CD4-positive, alpha-beta memory T cell (primary cell): Measurements from ENCODE around the gene TALDO1. TPM values are rescaled to one million over a fixed set of nuclear protein-coding genes. Genes with fewer than 3 reads are reported as not detected.

Experiments used
- CTCF ChIA-PET: fragments of 350-600 bp; sonication (Branson Sonifier 250); formaldehyde crosslinking; loops from one replicate; lab custom pipeline; 2021; ENCODE audit warnings: inconsistent platforms; ENCODE audit not compliant: partially characterized antibody; lab: Charles Lee
- POLR2A ChIA-PET: fragments of 350-600 bp; sonication (Branson Sonifier 250); formaldehyde crosslinking; loops from one replicate; lab custom pipeline; 2021; ENCODE audit not compliant: partially characterized antibody; lab: Charles Lee
- DNase-seq, 5 donors: peaks; one replicate each; pipeline versions ENCODE4 v3.0.0 to v3.0.0-alpha.2; 2020 to 2022; ENCODE audit warnings: mixed read lengths in 1 of 5
- H3K27ac ChIP-seq: one replicate; pipeline ENCODE4 v1.7.0; 2013; ENCODE audit warnings: low read depth, low read length
- H3K27me3 ChIP-seq: 2 replicates; pipeline ENCODE4 v1.7.0; 2013; ENCODE audit warnings: mild to moderate bottlenecking, low read length, moderate library complexity; ENCODE audit not compliant: insufficient read depth
- H3K36me3 ChIP-seq: 2 replicates; pipeline ENCODE4 v1.7.0; 2013; ENCODE audit warnings: mild to moderate bottlenecking, low read length, moderate library complexity; ENCODE audit not compliant: insufficient read depth
- H3K4me1 ChIP-seq: 2 replicates; pipeline ENCODE4 v1.7.0; 2013; ENCODE audit warnings: mild to moderate bottlenecking, low read length, moderate library complexity; ENCODE audit not compliant: insufficient read depth
- H3K4me3 ChIP-seq, 2 donors: one replicate each; pipeline ENCODE4 v1.7.0; 2013; ENCODE audit warnings: low read length in 2 of 2, mild to moderate bottlenecking in 1 of 2
- H3K9me3 ChIP-seq, 2 donors: one replicate each; pipeline ENCODE4 v1.7.0; 2013; ENCODE audit warnings: low read length in 2 of 2, control low read depth in 1 of 2; ENCODE audit not compliant: control insufficient read depth in 1 of 2
- H3K27ac Mint-ChIP-seq, 7 donors: one replicate each; pipeline ENCODE4 v1.8.0; 2020 to 2021; ENCODE audit warnings: mixed read lengths in 7 of 7, mild to moderate bottlenecking in 6 of 7, inconsistent platforms in 3 of 7, moderate library complexity in 3 of 7
- H3K27me3 Mint-ChIP-seq, 2 donors: one replicate each; pipeline ENCODE4 v1.8.0; 2020 to 2021; ENCODE audit warnings: mixed read lengths in 2 of 2
- H3K36me3 Mint-ChIP-seq, 2 donors: one replicate each; pipeline ENCODE4 v1.8.0; 2020 to 2021; ENCODE audit warnings: mixed read lengths in 2 of 2, inconsistent platforms in 1 of 2, mild to moderate bottlenecking in 1 of 2
- H3K4me1 Mint-ChIP-seq, 4 donors: one replicate each; pipeline ENCODE4 v1.8.0; 2020 to 2021; ENCODE audit warnings: mixed read lengths in 4 of 4, mild to moderate bottlenecking in 1 of 4
- H3K4me3 Mint-ChIP-seq, 8 donors: one replicate each; pipeline ENCODE4 v1.8.0; 2020 to 2021; ENCODE audit warnings: mixed read lengths in 8 of 8, mild to moderate bottlenecking in 7 of 8, moderate library complexity in 6 of 8, inconsistent platforms in 3 of 8
- H3K9me3 Mint-ChIP-seq, 8 donors: one replicate each; pipeline ENCODE4 v1.8.0; 2020 to 2021; ENCODE audit warnings: mixed read lengths in 8 of 8, mild to moderate bottlenecking in 5 of 8, inconsistent platforms in 3 of 8, moderate library complexity in 1 of 8
- intact Hi-C: fragments of 100-400 bp; cut with micrococcal nuclease; formaldehyde crosslinking; loops from one replicate; pipeline ENCODE4 v1.15.1; 2023
- polyA plus RNA-seq, 2 donors: library from polyadenylated mRNA; unstranded; fragments of 300-500 nt; fragmentation: Illumina TruSeq; gene quantifications; one replicate each; pipeline ENCODE4 v1.2.3, GENCODE V29; 2021
- total RNA-seq, 2 experiments: library from RNA; stranded (reverse); gene quantifications; one replicate each; pipeline ENCODE4 v1.2.3, GENCODE V29; 2021

TALDO1 gene
- total and polyA plus RNA-seq, 4 experiments from 2014 or later, result 80.4 to 244 (median 132) TPM

- H3K27me3 ChIP-seq, result peaks cover 4% of the 10 kb centered on the region
- Mint-ChIP-seq H3K36me3 (peaks cover 0 to 13% of the 10 kb centered on the region in 2 donors), H3K4me3 (no peak overlapping the region), H3K27me3 (no peaks in the 10 kb centered on the region), H3K9me3 (peaks cover 0 to 1% (median 0%) of the 10 kb centered on the region in 8 donors), H3K4me1 (peaks cover 5 to 18% (median 10%) of the 10 kb centered on the region in 4 donors), H3K27ac (no peak overlapping the region)
- POLR2A ChIA-PET, result no interaction called here
- CTCF ChIA-PET, result interaction anchor here (1.5 kb wide), 1 partner anchor 9 kb away, joined by 6 read pairs; no protein-coding TSS in a partner anchor
- no peaks in the 10 kb centered on the region for H3K9me3 ChIP-seq
- peaks cover 12% of the 10 kb centered on the region for H3K36me3 ChIP-seq
- no peak overlapping the region for H3K4me3 ChIP-seq
- H3K27ac ChIP-seq, result no peak overlapping the region
- no peak for DNase-seq
- H3K4me1 ChIP-seq, result peaks cover 32% of the 10 kb centered on the region
- intact Hi-C loops, result no loop called here
Observed at GRCh38 chr11:792535-792821, 45.2 kb downstream of the TALDO1 start.

- Mint-ChIP-seq H3K4me3 (no peak overlapping the region), H3K36me3 (peaks cover 0 to 13% of the 10 kb centered on the region in 2 donors), H3K27me3 (no peaks in the 10 kb centered on the region), H3K27ac (no peak overlapping the region), H3K4me1 (peaks cover 5 to 19% (median 10%) of the 10 kb centered on the region in 4 donors), H3K9me3 (peaks cover 0 to 1% (median 0%) of the 10 kb centered on the region in 8 donors)
- no peak for DNase-seq
- ChIA-PET POLR2A (interaction anchor here (1.2 kb wide), 1 partner anchor 15 kb away, joined by 5 read pairs; no protein-coding TSS in a partner anchor), CTCF (interaction anchor here (1.5 kb wide), 1 partner anchor 10 kb away, joined by 6 read pairs; no protein-coding TSS in a partner anchor)
- no peak overlapping the region for H3K27ac ChIP-seq
- H3K36me3 ChIP-seq, result peaks cover 12% of the 10 kb centered on the region
- H3K27me3 ChIP-seq, result peaks cover 4% of the 10 kb centered on the region
- H3K9me3 ChIP-seq, result no peaks in the 10 kb centered on the region
- intact Hi-C loops, result no loop called here
- H3K4me3 ChIP-seq, result no peak overlapping the region
- H3K4me1 ChIP-seq, result peaks cover 32% of the 10 kb centered on the region
Observed at GRCh38 chr11:792873-793272, 45.6 kb downstream of the TALDO1 start.

DNA sequence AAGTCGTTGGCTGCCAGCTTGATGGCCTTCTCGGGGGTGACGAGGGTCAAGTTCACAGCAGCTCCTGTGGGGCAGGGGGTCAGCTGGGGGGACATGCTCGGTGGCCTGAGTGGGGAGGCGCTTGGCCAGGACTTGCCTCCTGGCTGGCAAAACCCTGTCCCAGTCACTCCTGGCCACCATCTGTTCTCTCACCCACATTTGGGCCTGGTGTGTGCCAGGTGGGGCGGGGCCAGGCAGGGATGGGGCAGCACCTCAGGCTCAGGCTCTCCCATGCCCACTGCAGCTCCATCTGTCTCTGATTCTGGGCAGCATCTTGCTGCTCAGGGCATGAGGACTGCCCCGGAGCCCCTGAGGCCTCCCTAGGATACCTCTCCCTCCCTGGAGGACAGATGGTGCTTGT, 46.3 kb downstream of the TALDO1 start:
- peak overlapping the region in 3 of 8 donors; percentile 9 to 50 (median 24) for H3K4me3 Mint-ChIP-seq
- H3K4me3 ChIP-seq, result no peak overlapping the region
- CTCF ChIA-PET, result interaction anchor here (1.5 kb wide), 1 partner anchor 10 kb away, joined by 6 read pairs; no protein-coding TSS in a partner anchor
- no peak overlapping the region for H3K27ac Mint-ChIP-seq
- H3K9me3 Mint-ChIP-seq, result peaks cover 0 to 1% (median 0%) of the 10 kb centered on the region in 8 donors
- POLR2A ChIA-PET, result interaction anchor here (1.2 to 1.6 kb wide), 4 partner anchors 10 to 18 kb away, joined by 3 to 5 read pairs (median 4); partner anchors contain the start of gene RPLP2
- H3K27ac ChIP-seq, result no peak overlapping the region
- intact Hi-C loops, result no loop called here
- DNase-seq, result no peak
- no peaks in the 10 kb centered on the region for H3K9me3 ChIP-seq
- H3K27me3 Mint-ChIP-seq, result no peaks in the 10 kb centered on the region
- H3K4me1 Mint-ChIP-seq, result peaks cover 5 to 19% (median 10%) of the 10 kb centered on the region in 4 donors
- H3K36me3 Mint-ChIP-seq, result peaks cover 0 to 13% of the 10 kb centered on the region in 2 donors
- H3K4me1 ChIP-seq, result peaks cover 34% of the 10 kb centered on the region
- peaks cover 12% of the 10 kb centered on the region for H3K36me3 ChIP-seq
- H3K27me3 ChIP-seq, result peaks cover 4% of the 10 kb centered on the region

DNA sequence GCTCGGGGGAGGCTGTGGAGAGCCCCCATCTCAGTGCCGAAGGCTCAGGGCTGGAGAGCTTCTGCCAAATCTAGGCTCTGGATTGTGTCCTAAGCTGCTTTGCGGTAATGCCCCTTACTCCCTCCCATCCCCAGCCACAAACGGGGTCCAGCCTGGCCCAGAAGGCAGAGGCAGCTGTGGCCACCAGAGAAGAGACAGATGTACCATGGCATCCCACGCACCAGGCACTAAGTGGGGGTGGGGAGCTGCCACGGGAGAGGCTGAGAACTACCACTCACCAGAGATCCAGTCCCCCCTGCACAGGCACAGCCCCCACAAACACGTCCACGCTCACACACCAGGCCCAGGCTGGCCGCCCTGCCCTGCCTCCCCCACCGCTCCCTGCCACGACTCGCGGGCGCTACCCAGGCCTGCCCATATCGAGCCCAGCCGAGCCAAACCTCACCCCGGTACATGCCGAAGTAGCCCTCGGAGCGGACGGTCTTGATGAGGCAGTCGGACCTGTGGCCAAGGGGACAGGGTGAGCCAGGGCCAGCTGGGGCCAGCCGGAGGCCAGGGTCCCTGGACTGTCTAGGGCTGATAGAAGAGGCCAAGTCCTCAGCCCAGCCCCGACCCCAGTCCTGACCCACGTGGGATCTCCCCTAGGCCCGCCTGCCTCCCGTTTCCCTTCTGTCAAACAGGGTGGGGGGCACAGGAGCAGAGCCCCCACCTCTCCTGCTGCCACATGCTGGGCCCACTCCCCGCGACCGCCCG, 46.9 kb downstream of the TALDO1 start:
- DNase-seq, result no peak
- H3K27me3 ChIP-seq, result peaks cover 4% of the 10 kb centered on the region
- H3K36me3 ChIP-seq, result peaks cover 12% of the 10 kb centered on the region
- H3K27me3 Mint-ChIP-seq, result no peaks in the 10 kb centered on the region
- H3K4me3 ChIP-seq, result no peak overlapping the region
- ChIA-PET POLR2A (interaction anchor here (1.2 to 1.6 kb wide), 4 partner anchors 9 to 18 kb away, joined by 3 to 5 read pairs (median 4); partner anchors contain the start of gene RPLP2), CTCF (no interaction called here)
- H3K4me1 Mint-ChIP-seq, result peaks cover 5 to 19% (median 10%) of the 10 kb centered on the region in 4 donors
- H3K27ac Mint-ChIP-seq, result no peak overlapping the region
- H3K4me3 Mint-ChIP-seq, result peak overlapping the region in 4 of 8 donors; percentile 10 to 45 (median 37)
- peaks cover 36% of the 10 kb centered on the region for H3K4me1 ChIP-seq
- intact Hi-C loops, result no loop called here
- H3K9me3 Mint-ChIP-seq, result peaks cover 0 to 1% (median 0%) of the 10 kb centered on the region in 8 donors
- no peaks in the 10 kb centered on the region for H3K9me3 ChIP-seq
- H3K36me3 Mint-ChIP-seq, result peaks cover 0 to 13% of the 10 kb centered on the region in 2 donors
- no peak overlapping the region for H3K27ac ChIP-seq

DNA sequence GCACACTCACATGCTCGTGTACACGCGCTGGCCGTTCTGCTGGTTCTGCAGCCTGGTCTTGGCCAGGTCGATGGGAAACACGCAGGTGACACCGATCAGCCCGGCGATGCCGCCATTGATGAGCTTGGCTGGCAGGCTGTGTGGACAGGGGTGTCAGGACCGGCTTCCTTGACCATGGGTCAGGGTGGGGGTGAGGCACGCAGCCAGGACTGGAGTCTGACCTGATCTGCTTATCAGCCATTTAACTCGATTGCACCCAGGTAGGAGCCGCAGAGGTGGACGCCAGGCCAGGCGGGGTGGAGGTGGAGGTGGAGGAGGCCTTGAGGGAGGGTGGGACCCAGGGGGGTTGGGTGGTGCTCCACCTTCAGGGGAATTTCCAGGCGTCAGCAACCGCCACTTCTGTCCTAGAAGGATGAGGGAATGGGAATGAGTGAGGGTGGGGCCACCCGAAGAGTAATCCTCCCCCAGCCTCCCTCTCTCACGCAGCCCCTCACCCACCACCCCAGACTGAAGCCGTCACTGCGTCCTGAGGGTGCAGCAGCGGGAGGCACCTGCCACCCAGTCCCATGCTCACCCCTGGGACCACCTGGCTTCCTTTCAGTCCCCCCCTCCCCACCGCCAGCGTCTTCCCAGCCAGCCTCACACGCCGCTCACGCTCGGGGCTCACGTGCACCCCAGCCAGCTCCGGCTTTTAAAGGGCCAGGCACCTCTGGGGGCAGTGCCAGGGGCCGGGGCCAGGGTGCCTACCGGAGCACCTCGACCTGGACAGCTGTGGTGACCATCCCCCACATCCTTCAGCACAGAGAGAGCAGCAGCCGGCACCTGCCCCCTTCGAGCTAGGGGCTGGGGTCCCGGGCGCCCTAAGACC, 47.7 kb downstream of the TALDO1 start:
- Histone ChIP-seq H3K9me3 (no peaks in the 10 kb centered on the region), H3K4me1 (peaks cover 32% of the 10 kb centered on the region), H3K27ac (peak overlapping the region; percentile 86), H3K4me3 (peak overlapping the region in 1 of 2 donors; percentile 91), H3K36me3 (peaks cover 12% of the 10 kb centered on the region), H3K27me3 (no peaks in the 10 kb centered on the region)
- Mint-ChIP-seq H3K9me3 (peaks cover 0 to 1% (median 0%) of the 10 kb centered on the region in 8 donors), H3K27me3 (no peaks in the 10 kb centered on the region), H3K4me3 (peak overlapping the region in 7 of 8 donors; percentile 49 to 92 (median 75)), H3K4me1 (peaks cover 5 to 19% (median 10%) of the 10 kb centered on the region in 4 donors), H3K36me3 (peaks cover 0 to 13% of the 10 kb centered on the region in 2 donors), H3K27ac (peak overlapping the region in 1 of 7 donors; percentile 48)
- intact Hi-C loops, result loop anchor here (5.0 kb wide), 3 partner anchors 33 to 238 kb away; partner anchors contain the start of gene AP2A2
- ChIA-PET CTCF (interaction anchor here (1.1 to 2.7 kb wide), 2 partner anchors 12 to 29 kb away, joined by 3 to 9 read pairs; no protein-coding TSS in a partner anchor), POLR2A (interaction anchor here (0.8 to 5.1 kb wide), 9 partner anchors 9 to 47 kb away, joined by 3 to 30 read pairs (median 6); partner anchors contain the start of genes GATD1, PNPLA2, RPLP2 and TALDO1)
- no peak for DNase-seq

- peaks cover 0 to 13% of the 10 kb centered on the region in 2 donors for H3K36me3 Mint-ChIP-seq
- peak; percentile 72 to 89 (median 76) for DNase-seq
- ChIA-PET POLR2A (interaction anchor here (0.6 to 5.1 kb wide), 13 partner anchors 8 to 230 kb away, joined by 3 to 30 read pairs (median 6); partner anchors contain the start of genes DEAF1, GATD1, PHRF1 and PIDD1), CTCF (interaction anchor here (1.1 to 2.7 kb wide), 3 partner anchors 13 to 30 kb away, joined by 3 to 9 read pairs (median 4); partner anchors contain the start of gene PNPLA2)
- H3K4me1 ChIP-seq, result peaks cover 32% of the 10 kb centered on the region
- H3K27me3 ChIP-seq, result no peaks in the 10 kb centered on the region
- intact Hi-C loops, result loop anchor here (1.0 to 5.0 kb wide), 5 partner anchors 34 to 261 kb away; partner anchors contain the start of genes AP2A2 and HRAS
- peak overlapping the region; percentile 86 to 97 (median 91) for H3K4me3 Mint-ChIP-seq
- peak overlapping the region; percentile 86 for H3K27ac ChIP-seq
- peak overlapping the region; percentile 93 to 96 (median 94) for H3K27ac Mint-ChIP-seq
- peaks cover 12% of the 10 kb centered on the region for H3K36me3 ChIP-seq
- H3K4me3 ChIP-seq, result peak overlapping the region; percentile 73 to 91
- peaks cover 0 to 1% (median 0%) of the 10 kb centered on the region in 8 donors for H3K9me3 Mint-ChIP-seq
- H3K9me3 ChIP-seq, result no peaks in the 10 kb centered on the region
- H3K27me3 Mint-ChIP-seq, result no peaks in the 10 kb centered on the region
- peaks cover 5 to 19% (median 10%) of the 10 kb centered on the region in 4 donors for H3K4me1 Mint-ChIP-seq
Observed at GRCh38 chr11:795634-796564, 48.6 kb downstream of the TALDO1 start.
